ENCODE data around the gene CDAN1. TPM values are rescaled to one million over a fixed set of nuclear protein-coding genes. Genes with fewer than 3 reads are reported as not detected.

The CDAN1 gene
- polyA plus RNA-seq, 1 donor from 2014 or later, result 16.8 TPM

DNA sequence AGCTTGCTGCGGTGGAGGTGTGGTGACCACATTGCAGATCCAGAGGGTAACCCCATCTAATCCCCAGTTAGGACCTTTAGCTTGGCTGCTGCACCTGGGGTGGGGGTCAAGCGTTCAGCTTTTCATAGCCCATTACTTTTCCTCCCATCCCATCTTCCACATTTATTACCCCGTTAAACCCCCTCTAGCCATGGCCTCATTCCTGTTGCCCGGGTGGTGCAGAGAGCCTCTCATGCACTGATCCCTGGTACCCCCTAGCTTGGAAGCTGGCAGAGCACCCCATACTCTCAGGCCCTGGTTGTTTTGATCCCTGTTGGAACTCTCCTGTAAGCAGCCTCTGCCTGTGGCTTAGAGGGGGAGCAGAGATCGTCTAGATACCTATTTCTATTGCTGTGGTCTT lies 20.8 kb downstream of the CDAN1 start:
- Histone ChIP-seq H3K36me3 (ENCODE audit: insufficient read depth, low read length) (no peaks in the 10 kb centered on the region), H3K4me2 (ENCODE audit: low read length) (no peak overlapping the region), H3K27me3 (ENCODE audit: insufficient read depth, low read depth, low read length) (no peaks in the 10 kb centered on the region), H3K27ac (ENCODE audit: low read length) (no peak overlapping the region), H3K9me2 (ENCODE audit: insufficient read depth, low read length) (no peaks in the 10 kb centered on the region), H2AFZ (ENCODE audit: low read depth, low read length) (no peak overlapping the region), H3K4me3 (ENCODE audit: low read length) (no peak overlapping the region), H3K79me2 (replicated peaks; ENCODE audit: insufficient read depth, low read length) (no peaks in the 10 kb centered on the region), H3F3A (ENCODE audit: insufficient read depth, low read length, poor library complexity, severe bottlenecking) (no peaks in the 10 kb centered on the region), H3K9me3 (ENCODE audit: low read length) (no peaks in the 10 kb centered on the region), H3K9ac (ENCODE audit: low read length) (no peak overlapping the region), H4K20me1 (ENCODE audit: insufficient read depth) (no peaks in the 10 kb centered on the region)
- no peak for TF ChIP-seq EP300 (conservative IDR thresholded peaks at IDR 0.05; ENCODE audit: poor library complexity, severe bottlenecking)
- TF ChIP-seq SMC3 (conservative IDR thresholded peaks at IDR 0.05; ENCODE audit: poor library complexity), result no peak
- no peak for TF ChIP-seq POLR2AphosphoS5 (IDR thresholded peaks at IDR 0.05)
- TF ChIP-seq MXI1 (conservative IDR thresholded peaks at IDR 0.05; ENCODE audit: poor library complexity, severe bottlenecking), result no peak
- TF ChIP-seq RAD21 (conservative IDR thresholded peaks at IDR 0.05), result no peak
- TF ChIP-seq, protein P1, sequence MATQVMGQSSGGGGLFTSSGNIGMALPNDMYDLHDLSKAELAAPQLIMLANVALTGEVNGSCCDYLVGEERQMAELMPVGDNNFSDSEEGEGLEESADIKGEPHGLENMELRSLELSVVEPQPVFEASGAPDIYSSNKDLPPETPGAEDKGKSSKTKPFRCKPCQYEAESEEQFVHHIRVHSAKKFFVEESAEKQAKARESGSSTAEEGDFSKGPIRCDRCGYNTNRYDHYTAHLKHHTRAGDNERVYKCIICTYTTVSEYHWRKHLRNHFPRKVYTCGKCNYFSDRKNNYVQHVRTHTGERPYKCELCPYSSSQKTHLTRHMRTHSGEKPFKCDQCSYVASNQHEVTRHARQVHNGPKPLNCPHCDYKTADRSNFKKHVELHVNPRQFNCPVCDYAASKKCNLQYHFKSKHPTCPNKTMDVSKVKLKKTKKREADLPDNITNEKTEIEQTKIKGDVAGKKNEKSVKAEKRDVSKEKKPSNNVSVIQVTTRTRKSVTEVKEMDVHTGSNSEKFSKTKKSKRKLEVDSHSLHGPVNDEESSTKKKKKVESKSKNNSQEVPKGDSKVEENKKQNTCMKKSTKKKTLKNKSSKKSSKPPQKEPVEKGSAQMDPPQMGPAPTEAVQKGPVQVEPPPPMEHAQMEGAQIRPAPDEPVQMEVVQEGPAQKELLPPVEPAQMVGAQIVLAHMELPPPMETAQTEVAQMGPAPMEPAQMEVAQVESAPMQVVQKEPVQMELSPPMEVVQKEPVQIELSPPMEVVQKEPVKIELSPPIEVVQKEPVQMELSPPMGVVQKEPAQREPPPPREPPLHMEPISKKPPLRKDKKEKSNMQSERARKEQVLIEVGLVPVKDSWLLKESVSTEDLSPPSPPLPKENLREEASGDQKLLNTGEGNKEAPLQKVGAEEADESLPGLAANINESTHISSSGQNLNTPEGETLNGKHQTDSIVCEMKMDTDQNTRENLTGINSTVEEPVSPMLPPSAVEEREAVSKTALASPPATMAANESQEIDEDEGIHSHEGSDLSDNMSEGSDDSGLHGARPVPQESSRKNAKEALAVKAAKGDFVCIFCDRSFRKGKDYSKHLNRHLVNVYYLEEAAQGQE (IDR thresholded peaks at IDR 0.05; ENCODE audit: borderline replicate concordance), result no peak
- TF ChIP-seq, protein P2, sequence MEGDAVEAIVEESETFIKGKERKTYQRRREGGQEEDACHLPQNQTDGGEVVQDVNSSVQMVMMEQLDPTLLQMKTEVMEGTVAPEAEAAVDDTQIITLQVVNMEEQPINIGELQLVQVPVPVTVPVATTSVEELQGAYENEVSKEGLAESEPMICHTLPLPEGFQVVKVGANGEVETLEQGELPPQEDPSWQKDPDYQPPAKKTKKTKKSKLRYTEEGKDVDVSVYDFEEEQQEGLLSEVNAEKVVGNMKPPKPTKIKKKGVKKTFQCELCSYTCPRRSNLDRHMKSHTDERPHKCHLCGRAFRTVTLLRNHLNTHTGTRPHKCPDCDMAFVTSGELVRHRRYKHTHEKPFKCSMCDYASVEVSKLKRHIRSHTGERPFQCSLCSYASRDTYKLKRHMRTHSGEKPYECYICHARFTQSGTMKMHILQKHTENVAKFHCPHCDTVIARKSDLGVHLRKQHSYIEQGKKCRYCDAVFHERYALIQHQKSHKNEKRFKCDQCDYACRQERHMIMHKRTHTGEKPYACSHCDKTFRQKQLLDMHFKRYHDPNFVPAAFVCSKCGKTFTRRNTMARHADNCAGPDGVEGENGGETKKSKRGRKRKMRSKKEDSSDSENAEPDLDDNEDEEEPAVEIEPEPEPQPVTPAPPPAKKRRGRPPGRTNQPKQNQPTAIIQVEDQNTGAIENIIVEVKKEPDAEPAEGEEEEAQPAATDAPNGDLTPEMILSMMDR (IDR thresholded peaks at IDR 0.05; ENCODE audit: poor library complexity, severe bottlenecking), result no peak
- TF ChIP-seq TAF1 (IDR thresholded peaks at IDR 0.05; ENCODE audit: low read depth), result no peak

GRCh38 chr15:42712584-42712983 lies 24.3 kb downstream of the CDAN1 start:
- Histone ChIP-seq H3K27me3 (ENCODE audit: insufficient read depth, low read depth, low read length) (no peaks in the 10 kb centered on the region), H3K27ac (ENCODE audit: low read length) (no peak overlapping the region), H3K9ac (ENCODE audit: low read length) (no peak overlapping the region), H3K9me3 (ENCODE audit: low read length) (no peaks in the 10 kb centered on the region), H3F3A (ENCODE audit: insufficient read depth, low read length, poor library complexity, severe bottlenecking) (no peaks in the 10 kb centered on the region), H3K4me3 (ENCODE audit: low read length) (no peak overlapping the region), H3K9me2 (ENCODE audit: insufficient read depth, low read length) (no peaks in the 10 kb centered on the region), H3K79me2 (replicated peaks; ENCODE audit: insufficient read depth, low read length) (no peaks in the 10 kb centered on the region), H2AFZ (ENCODE audit: low read depth, low read length) (no peak overlapping the region), H3K36me3 (ENCODE audit: insufficient read depth, low read length) (no peaks in the 10 kb centered on the region), H4K20me1 (ENCODE audit: insufficient read depth) (no peaks in the 10 kb centered on the region), H3K4me2 (ENCODE audit: low read length) (no peak overlapping the region)
- TF ChIP-seq, protein P2 (IDR thresholded peaks at IDR 0.05; ENCODE audit: poor library complexity, severe bottlenecking), result no peak
- no peak for TF ChIP-seq EZH2 (IDR thresholded peaks at IDR 0.05; ENCODE audit: borderline replicate concordance, insufficient read depth, low read length, poor library complexity, severe bottlenecking)
- TF ChIP-seq, protein P1 (IDR thresholded peaks at IDR 0.05; ENCODE audit: borderline replicate concordance), result no peak
- no peak for TF ChIP-seq TAF1 (IDR thresholded peaks at IDR 0.05; ENCODE audit: low read depth)
- TF ChIP-seq EP300 (conservative IDR thresholded peaks at IDR 0.05; ENCODE audit: poor library complexity, severe bottlenecking), result no peak
- no peak for TF ChIP-seq MXI1 (conservative IDR thresholded peaks at IDR 0.05; ENCODE audit: poor library complexity, severe bottlenecking)
- TF ChIP-seq RAD21 (conservative IDR thresholded peaks at IDR 0.05), result no peak
- TF ChIP-seq SMC3 (conservative IDR thresholded peaks at IDR 0.05; ENCODE audit: poor library complexity), result no peak
- TF ChIP-seq POLR2AphosphoS5 (IDR thresholded peaks at IDR 0.05), result no peak

Data from neural cell (in vitro differentiated cells).